Spinal cord (tissue), 10 donors: ENCODE data around the gene EHMT1. TPM values are rescaled to one million over a fixed set of nuclear protein-coding genes. Genes with fewer than 3 reads are reported as not detected.

ENCODE experiments used
- DNase-seq, 6 donors: peaks; one replicate each; pipeline versions ENCODE4 v3.0.0 to v3.0.0-alpha.2; 2013 to 2015; ENCODE audit warnings: low spot score in 6 of 6, low read depth in 4 of 6
- H3K27ac ChIP-seq: one replicate; pipeline ENCODE4 v1.5.1; 2013; ENCODE audit warnings: low read depth, low read length, control low read depth
- H3K27me3 ChIP-seq: one replicate; pipeline ENCODE4 v1.6.1; 2013; ENCODE audit warnings: low read length; ENCODE audit not compliant: control insufficient read depth, insufficient read depth
- H3K36me3 ChIP-seq: one replicate; pipeline ENCODE4 v1.6.1; 2013; ENCODE audit warnings: low read length; ENCODE audit not compliant: control insufficient read depth, insufficient read depth
- H3K4me1 ChIP-seq: one replicate; pipeline ENCODE4 v1.6.1; 2013; ENCODE audit warnings: low read length; ENCODE audit not compliant: control insufficient read depth, insufficient read depth
- H3K4me3 ChIP-seq: one replicate; pipeline ENCODE4 v1.5.1; 2013; ENCODE audit warnings: low read depth, low read length, control low read depth
- H3K9me3 ChIP-seq: one replicate; pipeline ENCODE4 v1.6.1; 2013; ENCODE audit warnings: low read length; ENCODE audit not compliant: control insufficient read depth, insufficient read depth
- WGBS: methylation state at CpG from one replicate; pipeline ENCODE4 v1.1.5; 2013; ENCODE audit warnings: missing lambda C conversion rate; ENCODE audit not compliant: insufficient coverage; 5-methylcytosine and 5-hydroxymethylcytosine counted together
- polyA plus RNA-seq, 2 donors: library from polyadenylated mRNA; unstranded; fragments of 120-200 nt; gene quantifications; one replicate each; pipeline ENCODE4 v1.2.1, GENCODE V29; 2013; ENCODE audit not compliant: insufficient read length in 2 of 2
- total RNA-seq, 2 donors: library from RNA; depleted of rRNA in 1 of 2; stranded (reverse); fragments of 120-200 nt in 1 of 2; fragments of >200 nt in 1 of 2; gene quantifications; one replicate each; pipeline versions ENCODE4 v1.2.3 to v1.2.4, GENCODE V29; 2013 to 2014
- donor health status: healthy.

EHMT1 gene
- total and polyA plus RNA-seq, 4 donors = 35.8 to 86.2 (median 57.1) TPM

DNA sequence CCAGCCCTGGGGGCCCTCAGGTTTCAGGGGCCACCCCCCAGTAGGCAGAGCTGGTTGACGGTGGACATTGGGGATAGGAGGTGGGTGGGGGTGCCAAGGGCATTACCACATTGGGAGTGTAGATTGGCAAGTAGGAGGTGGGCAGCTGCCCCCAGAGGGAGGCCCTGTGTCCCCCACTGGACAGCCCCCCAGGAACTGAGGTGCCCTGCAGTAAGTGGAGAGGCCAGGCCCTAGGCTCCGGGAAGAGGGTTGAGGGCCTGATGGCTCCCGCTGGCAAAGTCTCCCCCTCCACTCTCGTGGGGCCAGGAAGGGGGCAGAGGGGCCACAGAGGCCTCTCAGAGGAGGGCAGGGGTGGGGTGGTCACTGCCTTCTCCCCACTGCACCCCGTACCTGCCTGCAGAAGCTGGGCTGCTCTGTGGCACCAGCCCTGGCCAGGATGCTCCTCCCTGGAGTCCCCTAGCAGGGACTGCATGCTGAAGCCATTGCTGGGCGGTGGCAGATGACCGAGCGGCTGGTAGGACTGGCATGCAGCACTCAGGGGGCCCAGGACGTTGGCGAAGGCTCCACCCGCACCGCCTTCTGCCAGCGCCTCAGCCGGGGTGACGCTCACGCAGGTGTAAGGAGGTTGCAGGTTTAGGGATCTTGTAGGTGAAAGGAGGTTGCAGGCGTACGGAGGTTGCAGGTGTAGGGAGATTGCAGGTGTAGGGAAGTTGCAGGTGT is 169.1 kb downstream of the EHMT1 start:
- H3K36me3 ChIP-seq = peaks cover 78% of the 10 kb centered on the region
- H3K4me3 ChIP-seq = no peak overlapping the region
- WGBS = 91% methylated on average over 17 of the region's 18 CpGs
- no peaks in the 10 kb centered on the region for H3K9me3 ChIP-seq
- peaks cover 7% of the 10 kb centered on the region for H3K4me1 ChIP-seq
- H3K27me3 ChIP-seq = no peaks in the 10 kb centered on the region
- no peak overlapping the region for H3K27ac ChIP-seq
- DNase-seq = no peak

DNA sequence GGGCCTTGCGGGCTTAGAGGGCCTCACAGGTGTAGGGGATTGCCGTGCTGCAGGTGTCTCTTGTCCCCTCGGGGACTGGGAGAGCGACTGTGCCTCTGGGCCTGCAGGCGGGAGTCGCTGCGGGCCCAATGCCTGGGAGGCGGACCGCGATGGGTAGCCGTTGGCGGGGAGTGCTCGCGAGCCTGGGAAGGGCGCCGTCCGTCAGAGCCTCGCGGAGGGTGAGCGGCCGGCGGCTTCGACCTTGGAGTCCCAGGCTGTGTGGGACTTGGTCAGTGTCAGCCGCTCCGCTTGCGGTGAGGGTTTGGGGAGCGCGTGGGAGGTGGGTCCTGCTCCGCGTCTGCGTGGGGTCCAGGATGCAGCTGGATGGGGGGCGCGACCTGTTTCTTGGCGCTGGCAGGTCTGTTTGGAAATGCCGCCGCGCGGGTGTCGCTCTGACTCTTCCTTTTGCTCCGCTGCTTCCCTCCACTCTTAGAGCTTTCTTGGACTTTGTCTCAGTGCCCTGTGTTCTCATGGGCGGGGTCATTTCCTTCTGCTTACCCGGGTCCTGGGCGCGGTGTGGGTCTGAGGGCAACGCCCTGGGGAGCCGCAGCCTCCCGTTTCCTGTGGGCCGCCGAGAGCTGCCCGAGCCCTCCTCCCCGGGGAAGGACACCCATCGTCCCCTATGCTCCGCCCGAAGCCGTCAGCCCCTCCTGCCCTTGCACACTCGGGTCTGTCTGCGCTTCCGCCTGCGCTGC is 169.9 kb downstream of the EHMT1 start:
- WGBS = 85% methylated on average over 59 of the region's 59 CpGs
- peaks cover 78% of the 10 kb centered on the region for H3K36me3 ChIP-seq

DNA sequence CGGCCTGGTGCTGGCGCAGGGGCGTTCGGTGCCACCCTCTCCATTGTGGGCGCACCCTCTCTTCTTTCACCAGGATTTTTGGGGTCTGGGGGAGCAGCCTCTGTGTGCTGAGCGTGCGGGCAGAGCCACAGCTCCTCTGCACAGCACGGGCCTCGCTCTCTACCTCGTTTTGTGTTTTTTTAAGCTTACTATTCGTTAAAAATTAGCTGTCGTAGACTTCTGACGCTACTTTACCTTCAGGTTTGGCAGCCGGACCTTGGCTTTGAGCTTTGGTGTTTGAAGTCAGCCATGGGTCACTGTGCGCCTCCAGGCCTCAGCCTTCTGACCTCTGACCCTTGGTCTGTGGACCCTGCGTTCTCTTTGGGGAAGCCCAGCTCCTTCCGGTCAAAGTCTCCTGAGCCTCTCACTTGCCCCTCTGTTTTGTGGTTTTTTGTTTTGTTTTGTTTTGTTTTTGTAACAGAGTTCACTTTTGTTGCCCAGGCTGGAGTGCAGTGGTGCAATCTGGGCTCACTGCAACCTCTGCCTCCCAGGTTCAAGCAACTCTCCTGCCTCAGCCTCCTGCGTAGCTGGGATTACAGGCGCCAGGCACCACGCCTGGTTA is 170.6 kb downstream of the EHMT1 start:
- no peak for DNase-seq
- H3K4me3 ChIP-seq = no peak overlapping the region
- H3K27ac ChIP-seq = no peak overlapping the region
- WGBS = 80% methylated on average over 12 of the region's 20 CpGs
- H3K9me3 ChIP-seq = no peaks in the 10 kb centered on the region
- H3K36me3 ChIP-seq = peaks cover 76% of the 10 kb centered on the region
- peaks cover 7% of the 10 kb centered on the region for H3K4me1 ChIP-seq
- no peaks in the 10 kb centered on the region for H3K27me3 ChIP-seq

More for the DNA sequence above, 169.9 kb downstream of the EHMT1 start:
- peaks cover 7% of the 10 kb centered on the region for H3K4me1 ChIP-seq
- H3K4me3 ChIP-seq = no peak overlapping the region
- no peaks in the 10 kb centered on the region for H3K9me3 ChIP-seq
- H3K27ac ChIP-seq = no peak overlapping the region
- no peaks in the 10 kb centered on the region for H3K27me3 ChIP-seq
- no peak for DNase-seq

DNA sequence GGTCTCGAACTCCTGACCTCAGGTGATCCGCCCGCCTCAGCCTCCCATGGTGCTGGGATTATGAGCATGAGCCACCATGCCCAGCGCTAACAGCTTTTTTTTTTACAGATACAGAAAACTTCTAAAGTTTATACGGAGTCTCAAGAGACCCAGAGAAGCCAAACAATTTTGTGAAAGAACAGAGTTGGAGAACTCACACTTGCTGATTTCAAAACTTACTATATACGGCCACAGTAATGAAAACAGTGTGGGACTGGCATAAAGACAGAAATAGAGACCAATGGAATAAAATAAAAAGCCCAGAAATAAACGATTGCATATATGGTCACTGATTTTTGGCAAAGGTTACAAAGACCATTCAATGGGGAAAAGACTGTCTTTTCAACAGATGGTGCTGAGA is 173.1 kb downstream of the EHMT1 start:
- WGBS = 100% methylated on average over 5 of the region's 7 CpGs
- H3K4me1 ChIP-seq = no peaks in the 10 kb centered on the region
- H3K27ac ChIP-seq = no peak overlapping the region
- no peak for DNase-seq
- no peak overlapping the region for H3K4me3 ChIP-seq
- no peaks in the 10 kb centered on the region for H3K27me3 ChIP-seq
- H3K9me3 ChIP-seq = no peaks in the 10 kb centered on the region
- H3K36me3 ChIP-seq = peaks cover 68% of the 10 kb centered on the region

DNA sequence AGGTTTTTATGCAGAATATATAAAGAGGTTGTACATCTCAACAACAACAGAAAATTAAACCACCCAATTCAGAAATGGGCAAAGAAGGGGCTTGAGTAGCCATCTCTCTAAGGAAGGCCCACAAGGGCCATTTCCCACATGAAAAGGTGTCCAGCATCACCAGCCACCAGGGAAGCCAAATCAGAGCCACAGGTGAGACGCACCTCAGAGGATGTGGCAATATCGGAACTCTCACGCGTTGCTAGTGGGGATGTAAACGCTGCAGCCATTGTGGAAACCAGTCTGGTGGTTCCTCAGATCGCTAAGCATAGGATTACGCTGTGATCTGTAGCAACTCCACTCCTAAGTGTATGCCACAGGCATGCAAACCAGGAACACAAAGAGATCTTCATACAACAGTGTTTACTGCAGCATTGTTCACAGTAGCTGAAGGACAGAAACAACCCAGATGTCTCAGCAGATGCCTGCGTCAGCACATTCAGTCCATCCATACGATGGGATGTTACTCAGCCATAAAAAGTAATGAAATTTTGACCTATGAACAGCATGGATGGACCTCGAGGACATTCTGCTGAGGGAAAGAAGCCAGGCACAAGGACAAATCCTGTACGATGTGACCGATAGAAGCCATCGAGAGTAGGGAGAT is 174.5 kb downstream of the EHMT1 start:
- 93% methylated on average over 13 of the region's 13 CpGs for WGBS
- Histone ChIP-seq H3K4me3 (no peak overlapping the region), H3K9me3 (no peaks in the 10 kb centered on the region)

DNA sequence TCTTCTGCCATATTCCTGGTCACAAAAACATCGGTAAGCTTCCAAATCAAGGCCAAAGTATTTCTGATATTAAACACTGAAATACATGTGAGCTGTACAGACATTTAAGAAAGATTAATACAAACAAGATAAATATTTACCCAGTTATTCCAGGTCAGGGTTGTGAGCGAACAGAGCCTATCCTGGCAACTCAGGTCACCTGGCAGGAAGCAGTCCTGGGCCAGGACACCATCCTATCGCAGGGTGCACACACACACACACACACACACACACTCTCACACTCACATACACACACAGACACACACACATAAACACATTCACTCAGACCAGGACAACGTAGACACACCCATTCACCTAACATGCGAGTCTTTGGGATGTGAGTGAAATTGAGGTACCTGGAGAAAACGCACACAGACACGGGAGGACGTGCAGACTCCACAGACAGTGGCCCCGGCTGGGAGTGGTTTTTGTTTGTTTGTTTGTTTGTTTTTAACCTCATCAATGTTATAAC is 176.4 kb downstream of the EHMT1 start:
- Histone ChIP-seq H3K36me3 (peaks cover 71% of the 10 kb centered on the region), H3K9me3 (no peaks in the 10 kb centered on the region), H3K4me3 (no peak overlapping the region), H3K27me3 (no peaks in the 10 kb centered on the region), H3K27ac (no peak overlapping the region), H3K4me1 (no peaks in the 10 kb centered on the region)
- no CpG with 5 or more reads among the region's 9 CpGs for WGBS
- DNase-seq = no peak

More for the DNA sequence above, 174.5 kb downstream of the EHMT1 start:
- H3K36me3 ChIP-seq = peaks cover 66% of the 10 kb centered on the region
- no peaks in the 10 kb centered on the region for H3K4me1 ChIP-seq
- peak in 1 of 6 donors; percentile 9 for DNase-seq
- H3K27me3 ChIP-seq = no peaks in the 10 kb centered on the region
- H3K27ac ChIP-seq = no peak overlapping the region

DNA sequence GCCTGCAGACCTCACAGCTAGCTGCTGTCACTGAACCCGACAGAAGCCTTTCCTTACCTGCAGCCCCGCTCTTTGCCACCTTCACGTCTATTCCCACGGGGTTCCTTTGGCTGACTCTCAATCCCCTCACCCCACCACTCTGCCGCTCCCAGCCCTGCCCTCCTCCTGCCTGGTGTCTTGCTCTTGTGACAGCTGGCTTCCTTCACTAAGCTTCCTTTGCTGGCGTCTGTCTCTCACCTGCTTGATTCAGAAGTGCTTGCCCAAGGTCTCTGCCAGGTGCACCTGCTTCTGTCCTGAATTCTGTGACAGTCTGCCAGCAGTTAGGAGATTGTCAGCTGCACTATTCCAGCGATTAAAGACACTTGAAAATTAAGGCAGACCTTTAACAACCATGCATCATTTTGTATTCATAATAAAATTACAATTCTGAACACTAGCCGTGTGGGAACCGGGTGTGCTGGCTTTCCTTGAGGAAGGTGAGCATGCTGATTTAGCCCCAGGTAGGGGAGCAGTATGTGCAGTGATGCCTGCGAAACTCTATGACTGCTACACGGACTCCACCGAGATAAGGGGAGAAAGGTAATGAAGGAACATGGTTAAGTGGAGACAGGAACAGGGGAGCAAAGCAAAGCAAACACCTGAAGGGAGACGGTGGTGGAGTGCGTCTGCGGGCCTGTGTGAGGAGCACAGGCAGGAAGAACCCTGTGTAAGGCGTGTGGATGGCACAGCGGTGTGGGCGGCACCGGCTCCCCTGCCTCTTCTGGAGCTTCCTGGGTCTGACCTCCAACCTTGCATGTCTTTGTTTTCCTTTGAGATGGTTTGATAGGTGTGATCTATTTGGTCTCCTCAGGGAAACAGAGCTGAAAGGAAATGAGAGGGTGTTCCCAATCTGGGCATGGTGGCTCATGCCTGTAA is 178.7 kb downstream of the EHMT1 start:
- Histone ChIP-seq H3K27me3 (no peaks in the 10 kb centered on the region), H3K4me1 (no peaks in the 10 kb centered on the region), H3K36me3 (peaks cover 78% of the 10 kb centered on the region), H3K27ac (no peak overlapping the region), H3K9me3 (no peaks in the 10 kb centered on the region), H3K4me3 (no peak overlapping the region)
- 96% methylated on average over 17 of the region's 19 CpGs for WGBS
- DNase-seq = no peak

DNA sequence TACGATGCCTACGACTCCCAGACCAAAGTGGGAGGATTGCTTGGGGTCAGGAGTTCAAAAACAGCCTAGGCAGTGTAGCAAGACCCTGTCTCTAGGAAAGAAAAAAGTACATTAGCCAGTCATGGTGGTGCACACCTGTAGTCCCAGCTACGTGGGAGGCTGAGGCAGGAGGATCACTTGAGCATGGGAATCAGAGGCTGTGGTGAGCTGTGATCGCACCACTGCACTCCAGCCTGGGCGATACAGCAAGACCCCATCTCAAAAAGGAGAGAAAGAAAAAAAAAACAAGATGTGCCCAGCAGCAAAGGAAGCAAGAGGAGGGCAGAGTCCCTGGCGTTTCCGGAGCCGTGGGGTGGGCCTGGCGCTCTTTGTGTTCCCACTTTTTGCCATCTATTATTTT is 179.3 kb downstream of the EHMT1 start:
- 95% methylated on average over 9 of the region's 9 CpGs for WGBS
- Histone ChIP-seq H3K27me3 (no peaks in the 10 kb centered on the region), H3K36me3 (peaks cover 79% of the 10 kb centered on the region), H3K4me3 (no peak overlapping the region), H3K9me3 (no peaks in the 10 kb centered on the region), H3K4me1 (no peaks in the 10 kb centered on the region), H3K27ac (no peak overlapping the region)
- DNase-seq = no peak
